Measurements from ENCODE around the gene SPATA12. TPM values are rescaled to one million over a fixed set of nuclear protein-coding genes. Genes with fewer than 3 reads are reported as not detected.

The SPATA12 gene
- polyA plus RNA-seq, 12 donors: 0.05 to 0.22 (median 0.12) TPM; not detected in 4

GRCh38 chr3:57048728-57049127 is 11.7 kb upstream of the SPATA12 start:
- no peak for DNase-seq

- DNase-seq: no peak
Measured at GRCh38 chr3:57052662-57053061, 7.8 kb upstream of the SPATA12 start.

- DNase-seq: no peak
Measured at GRCh38 chr3:57053122-57053521, 7.3 kb upstream of the SPATA12 start.

GRCh38 chr3:57057351-57057750 is 3.1 kb upstream of the SPATA12 start:
- DNase-seq: no peak

- no peak for DNase-seq
Measured at GRCh38 chr3:57059411-57059810, 1.1 kb upstream of the SPATA12 start.

- DNase-seq: no peak
Measured at GRCh38 chr3:57061556-57061955, 1.1 kb downstream of the SPATA12 start.

- DNase-seq: no peak
Measured at GRCh38 chr3:57062101-57062631, 1.7 kb downstream of the SPATA12 start.

GRCh38 chr3:57063032-57063431 is 2.6 kb downstream of the SPATA12 start:
- DNase-seq: no peak

- no peak for DNase-seq
Measured at GRCh38 chr3:57064001-57064400, 3.5 kb downstream of the SPATA12 start.

- no peak for DNase-seq
Measured at GRCh38 chr3:57064572-57064971, 4.1 kb downstream of the SPATA12 start.

GRCh38 chr3:57065588-57065987 is 5.1 kb downstream of the SPATA12 start:
- DNase-seq: no peak

- DNase-seq: no peak
Measured at GRCh38 chr3:57066471-57066870, 6.0 kb downstream of the SPATA12 start.

- DNase-seq: peak; percentile 66
Measured at GRCh38 chr3:57068437-57069089, 8.1 kb downstream of the SPATA12 start.

GRCh38 chr3:57069503-57069902 is 9.0 kb downstream of the SPATA12 start:
- DNase-seq: peak; percentile 61

GRCh38 chr3:57073628-57074027 is 13.2 kb downstream of the SPATA12 start:
- no peak for DNase-seq

GRCh38 chr3:57074135-57074534 is 13.7 kb downstream of the SPATA12 start:
- DNase-seq: no peak

GRCh38 chr3:57076422-57076951 is 16.0 kb downstream of the SPATA12 start:
- DNase-seq: no peak

GRCh38 chr3:57077630-57078343 is 17.3 kb downstream of the SPATA12 start:
- DNase-seq: no peak

- DNase-seq: peak; percentile 55
Measured at GRCh38 chr3:57078344-57078634, 17.8 kb downstream of the SPATA12 start.

- DNase-seq: no peak
Measured at GRCh38 chr3:57078635-57079473, 18.4 kb downstream of the SPATA12 start.

- no peak for DNase-seq
Measured at GRCh38 chr3:57079474-57079831, 19.0 kb downstream of the SPATA12 start.

GRCh38 chr3:57080171-57080570 is 19.7 kb downstream of the SPATA12 start:
- DNase-seq: no peak
